Heart left ventricle (tissue), 16 donors: ENCODE data around the gene PSMD14. TPM values are rescaled to one million over a fixed set of nuclear protein-coding genes. Genes with fewer than 3 reads are reported as not detected.

ENCODE experiments used
- ATAC-seq, 4 donors: fragments of 200-7000 bp; cut with Tn5 transposase; one replicate each; pipeline ENCODE4 v1.9.1; 2020 to 2022; ENCODE audit warnings: moderate library complexity in 4 of 4, mild to moderate bottlenecking in 3 of 4, moderate number of reproducible peaks in 1 of 4
- DNase-seq, 5 donors: peaks; one replicate each; pipeline ENCODE4 v3.0.0-alpha.2; 2020
- H3K27ac ChIP-seq, 12 donors: fragments of 200-600 bp; sonication (generic) in 4 of 12; one replicate each; pipeline versions ENCODE4 v1.5.0 to v1.8.0; 2016 to 2022; ENCODE audit warnings: mild to moderate bottlenecking in 2 of 12
- H3K27me3 ChIP-seq, 9 donors: fragments of 200-600 bp; sonication (generic) in 2 of 9; one replicate each; pipeline versions ENCODE4 v1.5.1 to v1.8.0; 2016 to 2022; ENCODE audit warnings: mild to moderate bottlenecking in 3 of 9
- H3K36me3 ChIP-seq, 9 donors: fragments of 200-600 bp; sonication (generic) in 2 of 9; one replicate each; pipeline versions ENCODE4 v1.5.0 to v1.8.0; 2018 to 2022; ENCODE audit warnings: mild to moderate bottlenecking in 2 of 9
- H3K4me1 ChIP-seq, 12 donors: fragments of 200-600 bp; sonication (generic) in 4 of 12; one replicate each; pipeline versions ENCODE4 v1.5.0 to v1.8.0; 2016 to 2022; ENCODE audit warnings: mild to moderate bottlenecking in 3 of 12
- H3K4me3 ChIP-seq, 12 donors: fragments of 200-600 bp; sonication (generic) in 4 of 12; one replicate each; pipeline versions ENCODE4 v1.5.0 to v1.8.0; 2017 to 2022; ENCODE audit warnings: mild to moderate bottlenecking in 9 of 12, moderate library complexity in 4 of 12
- H3K9me3 ChIP-seq, 12 donors: fragments of 200-600 bp; sonication (generic) in 4 of 12; one replicate each; pipeline versions ENCODE4 v1.5.0 to v1.8.0; 2016 to 2022; ENCODE audit warnings: mild to moderate bottlenecking in 1 of 12
- POLR2A ChIP-seq, 2 donors: fragments of 450-650 bp; IDR thresholded peaks; one replicate each; pipeline ENCODE4 v1.6.1; 2017; ENCODE audit warnings: antibody characterized with exemption in 2 of 2, mild to moderate bottlenecking in 2 of 2, moderate library complexity in 2 of 2
- WGBS, 4 donors: extraction: QIAGEN DNeasy Blood & Tissue Kit in 2 of 4; methylation state at CpG; one replicate each; pipeline versions ENCODE4 v1.1.5 to v1.1.7; 2013 to 2018; 5-methylcytosine and 5-hydroxymethylcytosine counted together
- intact Hi-C, 10 donors: fragments of 100-400 bp; cut with DNase I; formaldehyde crosslinking; loops; one replicate each; pipeline versions ENCODE4 v1.11.1 to v1.14.2; 2022
- polyA plus RNA-seq, 2 donors: library from polyadenylated mRNA; stranded (reverse); fragments of 200-250 nt; gene quantifications; one replicate each; pipeline ENCODE4 v1.2.3, GENCODE V29; 2013
- total RNA-seq, 9 donors: library from RNA; depleted of rRNA in 2 of 9; stranded (reverse); fragments of >200 nt in 2 of 9; fragmentation: NEBNext Ultra II Directional in 3 of 9; extraction: Animal tissue kit (Norgen Biotek cat#: 25700) in 3 of 9; gene quantifications; one replicate each; pipeline versions ENCODE4 v1.1.0 to v1.2.4, GENCODE V29; 2016 to 2023
- TF ChIP-seq, protein P1 (sequence below), 12 donors: fragments of 200-600 bp; sonication (generic) in 4 of 12; IDR thresholded peaks; one replicate each; pipeline versions ENCODE4 v1.5.0 to v1.8.0; 2018 to 2022; ENCODE audit warnings: antibody characterized with exemption in 12 of 12, mild to moderate bottlenecking in 5 of 12
- donor health status: ischemic (EF 13 %, LVEDD 7.1; RV severe dilation, severe dysfunction).
- donor health status: healthy with polysubstance abuse.
- donor health status: DM: no; HTN: yes; CAD: no.
- donor health status: DM: no; HTN: no; CAD: no.
- donor health status: ischemic (EF 25% LVEDD 6.9; RV normal size, moderate dysfunction).
- donor health status: ischemic (EF 25% LVEDD 5.7; RV mildly dilated, moderate dysfunction).
- donor health status: healthy.
- donor health status: DM: yes; HTN: yes; CAD: no.
- donor health status: ischemic (EF 35%, LVEDD 5.7; RV mildly dilated, moderate dysfunction).
- donor health status: nonischemic (EF 11% LVEDD 7.7; RV severe dilation, severe dysfunction).
- donor health status: DM: yes; HTN: yes; CAD: no.
- donor health status: PGD.
- donor health status: ischemic (EF 29% LVEDD 5.4; RV normal size, mild dysfunction).
- donor health status: nonischemic (EF 23%, LVEDD 6.1; RV moderate dilation, normal function).

PSMD14 gene
- total and polyA plus RNA-seq, 11 donors = 22.9 to 87.7 (median 46.1) TPM

DNA sequence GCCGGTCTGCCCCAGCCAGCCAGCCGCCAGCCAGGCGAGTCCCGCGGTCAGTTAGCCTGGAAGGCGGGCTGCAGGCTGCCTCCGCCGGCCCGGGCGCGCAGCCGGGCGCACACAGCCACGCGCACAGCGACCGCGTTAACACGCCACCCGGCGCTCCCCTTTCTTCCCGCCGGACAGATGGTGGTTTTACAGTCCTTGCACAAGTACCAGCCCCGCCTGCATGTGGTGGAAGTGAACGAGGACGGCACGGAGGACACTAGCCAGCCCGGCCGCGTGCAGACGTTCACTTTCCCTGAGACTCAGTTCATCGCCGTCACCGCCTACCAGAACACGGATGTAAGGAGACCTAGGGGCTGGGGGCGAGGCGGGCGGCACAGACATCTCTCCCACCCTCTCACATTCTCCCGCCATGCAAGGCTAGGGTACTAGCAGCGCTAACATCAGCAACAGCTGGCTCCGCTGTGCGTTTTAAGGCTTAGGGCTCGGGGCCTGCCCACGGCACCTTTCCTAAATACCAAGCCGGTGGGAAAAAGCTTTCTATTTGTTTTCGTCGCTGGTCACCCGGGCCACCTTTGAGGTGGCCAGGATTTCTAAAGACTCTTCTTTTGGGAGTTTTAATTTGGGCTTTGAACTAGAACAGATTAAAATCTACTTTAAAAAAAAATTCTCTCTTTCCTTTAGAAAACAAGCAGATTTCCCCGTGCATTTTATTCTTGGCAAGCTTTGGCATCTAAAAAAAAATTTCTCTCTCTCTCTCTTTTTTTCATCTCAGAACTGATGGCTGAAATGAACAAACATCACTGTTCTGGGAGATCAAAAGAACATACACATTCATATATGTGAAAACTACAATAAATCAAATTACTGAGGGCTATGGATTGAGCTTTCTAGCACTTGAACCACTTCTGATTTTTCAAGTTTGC, 110.8 kb downstream of the PSMD14 start:
- H3K4me1 ChIP-seq = peaks cover 0 to 59% (median 30%) of the 10 kb centered on the region in 12 donors
- peak overlapping the region in 3 of 12 donors; percentile 2 to 26 (median 16) for H3K4me3 ChIP-seq
- H3K27me3 ChIP-seq = peaks cover 72 to 100% (median 95%) of the 10 kb centered on the region in 9 donors
- TF ChIP-seq POLR2A (IDR thresholded peaks at IDR 0.05) = no peak
- TF ChIP-seq, protein P1, sequence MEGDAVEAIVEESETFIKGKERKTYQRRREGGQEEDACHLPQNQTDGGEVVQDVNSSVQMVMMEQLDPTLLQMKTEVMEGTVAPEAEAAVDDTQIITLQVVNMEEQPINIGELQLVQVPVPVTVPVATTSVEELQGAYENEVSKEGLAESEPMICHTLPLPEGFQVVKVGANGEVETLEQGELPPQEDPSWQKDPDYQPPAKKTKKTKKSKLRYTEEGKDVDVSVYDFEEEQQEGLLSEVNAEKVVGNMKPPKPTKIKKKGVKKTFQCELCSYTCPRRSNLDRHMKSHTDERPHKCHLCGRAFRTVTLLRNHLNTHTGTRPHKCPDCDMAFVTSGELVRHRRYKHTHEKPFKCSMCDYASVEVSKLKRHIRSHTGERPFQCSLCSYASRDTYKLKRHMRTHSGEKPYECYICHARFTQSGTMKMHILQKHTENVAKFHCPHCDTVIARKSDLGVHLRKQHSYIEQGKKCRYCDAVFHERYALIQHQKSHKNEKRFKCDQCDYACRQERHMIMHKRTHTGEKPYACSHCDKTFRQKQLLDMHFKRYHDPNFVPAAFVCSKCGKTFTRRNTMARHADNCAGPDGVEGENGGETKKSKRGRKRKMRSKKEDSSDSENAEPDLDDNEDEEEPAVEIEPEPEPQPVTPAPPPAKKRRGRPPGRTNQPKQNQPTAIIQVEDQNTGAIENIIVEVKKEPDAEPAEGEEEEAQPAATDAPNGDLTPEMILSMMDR (IDR thresholded peaks at IDR 0.05) = no peak
- WGBS, 4 donors = 3 to 6% (median 6%) methylated on average over 27 to 49 of the region's 49 CpGs
- H3K9me3 ChIP-seq = no peaks in the 10 kb centered on the region
- no peaks in the 10 kb centered on the region for H3K36me3 ChIP-seq
- DNase-seq (no peak), ATAC-seq (no peak)
- H3K27ac ChIP-seq = no peak overlapping the region
- intact Hi-C loops = no loop called here

DNA sequence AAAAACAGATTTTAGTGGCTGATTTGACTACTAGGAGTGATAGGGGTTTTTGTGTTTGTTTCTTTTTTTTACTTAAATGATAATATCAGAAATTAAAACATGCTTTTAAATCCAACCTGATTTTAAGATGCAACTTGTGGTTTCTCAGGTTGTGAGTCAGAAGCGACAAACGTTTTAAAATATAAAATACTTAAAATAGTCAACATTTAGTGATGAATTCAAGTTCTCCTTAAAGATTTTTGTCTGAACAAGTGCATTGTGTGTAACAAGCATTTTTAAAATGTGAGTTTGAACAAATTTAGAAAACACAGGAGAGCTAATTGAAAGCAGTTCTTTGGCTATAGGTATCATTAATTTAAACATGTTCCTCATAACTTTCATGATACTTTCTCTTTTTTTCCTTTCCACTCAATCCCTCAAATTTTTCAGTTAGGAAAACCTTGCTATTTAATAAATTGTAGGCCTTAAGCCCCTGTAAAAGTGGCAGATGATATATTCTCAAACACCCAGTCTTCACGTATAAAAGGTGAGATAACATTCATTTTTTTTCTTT, 111.5 kb downstream of the PSMD14 start:
- Histone ChIP-seq H3K9me3 (no peaks in the 10 kb centered on the region), H3K27me3 (peaks cover 77 to 100% (median 98%) of the 10 kb centered on the region in 9 donors), H3K27ac (no peak overlapping the region), H3K36me3 (no peaks in the 10 kb centered on the region), H3K4me1 (peaks cover 0 to 55% (median 24%) of the 10 kb centered on the region in 12 donors), H3K4me3 (no peak overlapping the region)
- 42 to 70% (median 59%) methylated on average over 3 of the region's 3 CpGs for WGBS, 4 donors
- intact Hi-C loops = no loop called here
- DNase-seq = no peak
- no peak for ATAC-seq
- TF ChIP-seq, protein P1 (IDR thresholded peaks at IDR 0.05) = no peak
- TF ChIP-seq POLR2A (IDR thresholded peaks at IDR 0.05) = no peak

DNA sequence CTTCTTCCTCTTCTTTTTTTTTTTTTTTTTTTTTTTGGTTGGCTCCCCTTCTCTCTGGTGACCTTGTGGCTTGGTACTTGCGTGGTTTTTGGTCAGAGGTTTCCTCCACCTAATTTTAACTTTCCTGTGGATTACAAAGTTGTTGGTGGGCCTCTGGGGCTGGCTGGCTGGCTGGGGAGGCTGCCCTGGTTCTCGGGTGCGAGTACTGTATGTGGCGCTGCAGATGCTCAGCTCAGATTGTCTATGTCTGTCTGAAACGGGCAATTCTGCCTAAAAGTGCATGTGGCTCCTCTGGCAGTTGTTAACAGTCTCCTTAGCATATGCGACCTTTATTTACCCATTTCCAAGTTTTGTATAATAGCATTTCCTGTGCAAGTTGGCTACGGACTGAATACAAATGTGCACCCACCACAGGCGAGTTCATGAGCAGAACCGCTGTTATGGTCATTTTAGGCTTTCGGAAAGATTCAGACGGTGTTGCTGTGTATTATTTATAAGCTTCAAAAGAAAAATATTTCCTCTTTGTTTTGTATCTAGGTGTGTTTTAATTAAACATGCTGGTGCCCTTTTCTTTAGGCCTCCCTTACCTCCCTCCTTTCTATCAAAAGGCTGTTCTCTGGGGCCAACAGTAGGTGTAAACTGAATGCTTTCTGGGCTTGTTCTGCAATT, 112.3 kb downstream of the PSMD14 start:
- intact Hi-C loops = no loop called here
- TF ChIP-seq, protein P1 (IDR thresholded peaks at IDR 0.05) = no peak
- TF ChIP-seq POLR2A (IDR thresholded peaks at IDR 0.05) = no peak
- H3K36me3 ChIP-seq = no peaks in the 10 kb centered on the region
- H3K4me3 ChIP-seq = no peak overlapping the region
- WGBS, 4 donors = 31 to 44% (median 39%) methylated on average over 11 of the region's 11 CpGs
- H3K27ac ChIP-seq = no peak overlapping the region
- H3K4me1 ChIP-seq = peaks cover 0 to 47% (median 17%) of the 10 kb centered on the region in 12 donors
- H3K27me3 ChIP-seq = peaks cover 77 to 100% (median 98%) of the 10 kb centered on the region in 9 donors
- no peaks in the 10 kb centered on the region for H3K9me3 ChIP-seq
- DNase-seq (no peak), ATAC-seq (no peak)

DNA sequence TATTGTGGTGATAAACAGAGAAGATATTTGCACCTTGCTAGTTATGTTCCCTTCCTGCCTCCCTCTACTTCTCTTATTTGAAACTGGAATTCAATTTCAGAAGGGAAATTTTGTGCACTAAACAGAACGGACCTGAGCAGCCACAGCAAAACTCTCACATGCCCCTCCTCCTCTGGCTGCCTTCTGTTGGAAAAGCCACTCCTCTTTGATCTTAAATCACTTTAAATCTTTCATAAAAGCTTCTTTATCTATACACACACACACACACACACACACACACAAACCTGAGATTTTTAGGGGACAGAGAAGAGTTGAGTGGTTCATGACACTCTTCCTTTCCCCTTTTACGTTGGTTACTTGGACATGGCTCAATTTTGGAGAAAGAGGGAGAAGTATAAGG, 113.5 kb downstream of the PSMD14 start:
- Histone ChIP-seq H3K27ac (no peak overlapping the region), H3K27me3 (peaks cover 79 to 100% (median 98%) of the 10 kb centered on the region in 9 donors), H3K4me1 (peaks cover 0 to 35% (median 16%) of the 10 kb centered on the region in 12 donors), H3K4me3 (no peak overlapping the region), H3K9me3 (no peaks in the 10 kb centered on the region), H3K36me3 (no peaks in the 10 kb centered on the region)
- WGBS, 4 donors = 24 to 38% (median 33%) methylated on average over 2 of the region's 2 CpGs
- DNase-seq = no peak
- intact Hi-C loops = no loop called here
- ATAC-seq = no peak
- TF ChIP-seq, protein P1 (IDR thresholded peaks at IDR 0.05) = no peak
- no peak for TF ChIP-seq POLR2A (IDR thresholded peaks at IDR 0.05)
